GM03348 (cell line): Measurements from ENCODE around the gene TBC1D5.
"Not testable (repeated sequence)": the region's sequence is repeated elsewhere in the genome, so short reads cannot be mapped to it uniquely, and the experiment has no call there.

Experiments used
- DNase-seq: peaks from one replicate; pipeline ENCODE4 v3.0.0; 2012; ENCODE audit warnings: low spot score

The TBC1D5 gene

GRCh38 chr3:17747890-17748247 is 5.4 kb upstream of the TBC1D5 start:
- no peak for DNase-seq

GRCh38 chr3:17747174-17747889 is 4.9 kb upstream of the TBC1D5 start:
- no peak for DNase-seq

GRCh38 chr3:17745894-17746293 is 3.5 kb upstream of the TBC1D5 start:
- DNase-seq, result no peak

- no peak for DNase-seq
These were observed 2.9 kb upstream of the TBC1D5 start for GRCh38 chr3:17745301-17745700.

- no peak for DNase-seq
These were observed 2.3 kb upstream of the TBC1D5 start for GRCh38 chr3:17744693-17745092.

GRCh38 chr3:17743658-17743995 is 1.2 kb upstream of the TBC1D5 start:
- DNase-seq, result no peak

GRCh38 chr3:17742880-17743657 is 638 bp upstream of the TBC1D5 start:
- no peak for DNase-seq

- no peak for DNase-seq
These were observed 770 bp downstream of the TBC1D5 start for GRCh38 chr3:17741621-17742101.

- peak; percentile 35 for DNase-seq
These were observed 1.7 kb downstream of the TBC1D5 start for GRCh38 chr3:17740721-17741141.

- DNase-seq, result no peak
These were observed 3.5 kb downstream of the TBC1D5 start for GRCh38 chr3:17738921-17739320.

GRCh38 chr3:17738219-17738618 is 4.2 kb downstream of the TBC1D5 start:
- no peak for DNase-seq

- DNase-seq, result no peak
These were observed 4.8 kb downstream of the TBC1D5 start for GRCh38 chr3:17737591-17737990.

GRCh38 chr3:17735362-17735761 is 7.1 kb downstream of the TBC1D5 start:
- not testable (repeated sequence) for DNase-seq

- DNase-seq, result no peak
These were observed 8.7 kb downstream of the TBC1D5 start for GRCh38 chr3:17733768-17734167.

- no peak for DNase-seq
These were observed 9.2 kb downstream of the TBC1D5 start for GRCh38 chr3:17733215-17733614.

- no peak for DNase-seq
These were observed 12.0 kb downstream of the TBC1D5 start for GRCh38 chr3:17730318-17730967.

- no peak for DNase-seq
These were observed 16.1 kb downstream of the TBC1D5 start for GRCh38 chr3:17726313-17726712.

- DNase-seq, result not testable (repeated sequence)
These were observed 16.6 kb downstream of the TBC1D5 start for GRCh38 chr3:17725844-17726243.

GRCh38 chr3:17724948-17725347 is 17.5 kb downstream of the TBC1D5 start:
- no peak for DNase-seq

GRCh38 chr3:17724122-17724521 is 18.3 kb downstream of the TBC1D5 start:
- DNase-seq, result no peak

GRCh38 chr3:17717411-17717810 is 25.0 kb downstream of the TBC1D5 start:
- DNase-seq, result no peak

- no peak for DNase-seq
These were observed 28.0 kb downstream of the TBC1D5 start for GRCh38 chr3:17714473-17714872.

- DNase-seq, result no peak
These were observed 33.1 kb downstream of the TBC1D5 start for GRCh38 chr3:17709236-17709810.
